Endodermal cell (in vitro differentiated cells): Measurements from ENCODE around the gene RAB3C. TPM values are rescaled to one million over a fixed set of nuclear protein-coding genes. Genes with fewer than 3 reads are reported as not detected.
"Not testable (repeated sequence)": the region's sequence is repeated elsewhere in the genome, so short reads cannot be mapped to it uniquely, and the experiment has no call there.

Experiments used
- DNase-seq: peaks from one replicate; pipeline ENCODE4 v3.0.0-alpha.2; 2017
- H3K27ac ChIP-seq: 2 replicates; pipeline ENCODE4 v1.5.1; 2013; ENCODE audit warnings: mild to moderate bottlenecking, low read depth, low read length, moderate library complexity
- H3K27me3 ChIP-seq: 2 replicates; pipeline ENCODE4 v1.6.1; 2013; ENCODE audit warnings: mild to moderate bottlenecking, low read length, moderate library complexity; ENCODE audit not compliant: insufficient read depth, control insufficient read depth, poor library complexity, severe bottlenecking
- H3K36me3 ChIP-seq: 2 replicates; pipeline ENCODE4 v1.7.0; 2013; ENCODE audit warnings: mild to moderate bottlenecking, low read length, moderate library complexity; ENCODE audit not compliant: control insufficient read depth, insufficient read depth
- H3K4me1 ChIP-seq: one replicate; pipeline ENCODE4 v1.7.0; 2013; ENCODE audit warnings: low read length; ENCODE audit not compliant: control insufficient read depth, insufficient read depth
- H3K4me3 ChIP-seq: 2 replicates; pipeline ENCODE4 v1.5.1; 2013; ENCODE audit warnings: mild to moderate bottlenecking, low read length, moderate library complexity
- H3K9ac ChIP-seq: 2 replicates; pipeline ENCODE4 v1.6.1; 2013; ENCODE audit warnings: mild to moderate bottlenecking, low read length, moderate library complexity; ENCODE audit not compliant: poor library complexity, severe bottlenecking; ENCODE audit errors: extremely low read depth
- H3K9me3 ChIP-seq: 2 replicates; pipeline ENCODE4 v1.6.1; 2013; ENCODE audit warnings: mild to moderate bottlenecking, low read length, moderate library complexity; ENCODE audit not compliant: control insufficient read depth
- H3K27ac Mint-ChIP-seq: 2 replicates; pipeline ENCODE4 v1.8.0; 2020; ENCODE audit warnings: mixed read lengths
- H3K27me3 Mint-ChIP-seq: 2 replicates; pipeline ENCODE4 v1.8.0; 2021; ENCODE audit warnings: mild to moderate bottlenecking, mixed read lengths; ENCODE audit not compliant: insufficient read depth
- H3K36me3 Mint-ChIP-seq: 2 replicates; pipeline ENCODE4 v1.8.0; 2020; ENCODE audit warnings: low read depth, mixed read lengths
- H3K4me1 Mint-ChIP-seq: 2 replicates; pipeline ENCODE4 v1.8.0; 2020; ENCODE audit warnings: mixed read lengths
- H3K4me3 Mint-ChIP-seq: 2 replicates; pipeline ENCODE4 v1.8.0; 2020; ENCODE audit warnings: mild to moderate bottlenecking, moderate library complexity, mixed read lengths
- H3K9me3 Mint-ChIP-seq: 2 replicates; pipeline ENCODE4 v1.8.0; 2020; ENCODE audit warnings: mild to moderate bottlenecking, mixed read lengths
- WGBS, 2 experiments: methylation state at CpG; one replicate each; pipeline versions ENCODE4 v1.1.5 to v1.1.7; 2013; ENCODE audit warnings: missing lambda C conversion rate in 2 of 2, mixed read lengths in 1 of 2; ENCODE audit not compliant: insufficient coverage in 1 of 2, insufficient read length in 1 of 2; 5-methylcytosine and 5-hydroxymethylcytosine counted together
- total RNA-seq, 2 donors: library from RNA; stranded (reverse); fragmentation: NEBNext Ultra II Directional in 1 of 2; extraction: Animal tissue kit (Norgen Biotek cat#: 25700) in 1 of 2; gene quantifications; 2 replicates in 1 of 2; 3 replicates in 1 of 2; pipeline ENCODE4 v1.2.1, GENCODE V29; 2021
- TF ChIP-seq, protein P1 (sequence below): fragments of 200-600 bp; sonication (generic); conservative IDR thresholded peaks from 2 replicates; pipeline ENCODE4 v1.5.0; 2021; ENCODE audit warnings: antibody characterized with exemption, mild to moderate bottlenecking

RAB3C gene
- total RNA-seq, 2 donors from 2014 or later = 5.8 to 15.1 TPM

- Mint-ChIP-seq H3K27ac (no peak overlapping the region), H3K27me3 (peaks cover 13% of the 10 kb centered on the region)
- WGBS, 2 experiments = 77% methylated on average over 1 of the region's 1 CpG; no CpG with 5 or more reads in 1 of the 2 experiments
These were observed 15.6 kb downstream of the RAB3C start for GRCh38 chr5:58598440-58598839.

DNA sequence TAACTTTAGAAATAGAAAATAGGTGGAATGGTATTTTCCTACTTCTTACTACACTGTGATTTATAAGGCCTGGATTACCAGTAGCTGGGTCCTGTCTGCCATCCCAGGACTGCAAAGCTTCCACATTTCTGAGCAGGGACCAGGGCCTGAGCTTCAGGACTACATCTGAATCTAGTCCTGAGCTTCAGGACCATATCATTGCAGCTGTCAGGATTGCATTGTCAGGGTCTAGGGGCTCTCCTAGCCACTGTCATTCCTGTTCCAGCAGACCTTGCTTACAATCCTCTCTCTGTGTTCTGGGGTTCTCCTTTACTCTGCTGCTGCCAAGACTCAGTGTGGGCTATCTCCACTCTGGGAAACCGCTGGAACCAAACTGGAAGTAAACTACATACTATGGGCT, 16.3 kb downstream of the RAB3C start:
- Mint-ChIP-seq H3K4me1 (peaks cover 13% of the 10 kb centered on the region), H3K36me3 (peaks cover 4% of the 10 kb centered on the region), H3K9me3 (peaks cover 28% of the 10 kb centered on the region), H3K27me3 (peaks cover 13% of the 10 kb centered on the region), H3K4me3 (no peak overlapping the region), H3K27ac (no peak overlapping the region)
- TF ChIP-seq, protein P1, sequence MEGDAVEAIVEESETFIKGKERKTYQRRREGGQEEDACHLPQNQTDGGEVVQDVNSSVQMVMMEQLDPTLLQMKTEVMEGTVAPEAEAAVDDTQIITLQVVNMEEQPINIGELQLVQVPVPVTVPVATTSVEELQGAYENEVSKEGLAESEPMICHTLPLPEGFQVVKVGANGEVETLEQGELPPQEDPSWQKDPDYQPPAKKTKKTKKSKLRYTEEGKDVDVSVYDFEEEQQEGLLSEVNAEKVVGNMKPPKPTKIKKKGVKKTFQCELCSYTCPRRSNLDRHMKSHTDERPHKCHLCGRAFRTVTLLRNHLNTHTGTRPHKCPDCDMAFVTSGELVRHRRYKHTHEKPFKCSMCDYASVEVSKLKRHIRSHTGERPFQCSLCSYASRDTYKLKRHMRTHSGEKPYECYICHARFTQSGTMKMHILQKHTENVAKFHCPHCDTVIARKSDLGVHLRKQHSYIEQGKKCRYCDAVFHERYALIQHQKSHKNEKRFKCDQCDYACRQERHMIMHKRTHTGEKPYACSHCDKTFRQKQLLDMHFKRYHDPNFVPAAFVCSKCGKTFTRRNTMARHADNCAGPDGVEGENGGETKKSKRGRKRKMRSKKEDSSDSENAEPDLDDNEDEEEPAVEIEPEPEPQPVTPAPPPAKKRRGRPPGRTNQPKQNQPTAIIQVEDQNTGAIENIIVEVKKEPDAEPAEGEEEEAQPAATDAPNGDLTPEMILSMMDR = no peak
- no peaks in the 10 kb centered on the region for H3K4me1 ChIP-seq
- no peak for DNase-seq
- H3K4me3 ChIP-seq = no peak overlapping the region
- H3K36me3 ChIP-seq = no peaks in the 10 kb centered on the region
- H3K27me3 ChIP-seq = no peaks in the 10 kb centered on the region
- H3K27ac ChIP-seq = no peak overlapping the region
- 77% methylated on average over 1 of the region's 1 CpG; no CpG with 5 or more reads in 1 of the 2 experiments for WGBS, 2 experiments
- H3K9me3 ChIP-seq = peaks cover 31% of the 10 kb centered on the region
- H3K9ac ChIP-seq = no peak overlapping the region

More at GRCh38 chr5:58598440-58598839, 15.6 kb downstream of the RAB3C start:
- Histone ChIP-seq H3K27me3 (no peaks in the 10 kb centered on the region), H3K4me1 (no peaks in the 10 kb centered on the region), H3K9ac (no peak overlapping the region), H3K4me3 (no peak overlapping the region), H3K36me3 (no peaks in the 10 kb centered on the region), H3K9me3 (peaks cover 23% of the 10 kb centered on the region), H3K27ac (no peak overlapping the region)
- TF ChIP-seq, protein P1 = no peak
- Mint-ChIP-seq H3K36me3 (peaks cover 2% of the 10 kb centered on the region), H3K9me3 (peaks cover 21% of the 10 kb centered on the region), H3K4me1 (peaks cover 13% of the 10 kb centered on the region), H3K4me3 (no peak overlapping the region)
- DNase-seq = no peak

DNA sequence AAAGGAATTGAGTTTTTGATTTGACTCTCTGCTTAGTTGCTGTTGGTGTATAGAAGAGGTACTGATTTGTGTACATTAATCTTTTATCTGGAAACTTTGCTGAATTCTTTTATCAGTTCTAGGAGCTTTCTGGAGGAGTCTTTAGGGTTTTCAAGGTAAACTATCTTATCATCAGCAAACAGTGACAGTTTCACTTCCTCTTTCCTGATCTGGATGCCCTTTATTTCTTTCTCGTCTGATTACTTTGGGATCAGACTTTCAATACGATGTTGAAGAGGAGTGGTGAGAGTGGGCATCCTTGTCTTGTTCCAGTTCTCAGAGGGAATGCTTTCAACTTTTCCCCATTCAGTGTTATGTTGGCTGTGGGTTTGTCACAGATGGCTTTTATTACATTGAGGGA, 17.7 kb downstream of the RAB3C start:
- H3K36me3 Mint-ChIP-seq, DNase-seq, H3K4me3 ChIP-seq, H3K27ac ChIP-seq, H3K27me3 ChIP-seq, H3K36me3 ChIP-seq, H3K9ac ChIP-seq, H3K4me3 Mint-ChIP-seq, H3K27ac Mint-ChIP-seq, H3K4me1 ChIP-seq: not testable (repeated sequence)
- peaks cover 33% of the 10 kb centered on the region for H3K9me3 ChIP-seq
- Mint-ChIP-seq H3K4me1 (peaks cover 13% of the 10 kb centered on the region), H3K27me3 (peaks cover 13% of the 10 kb centered on the region), H3K9me3 (peaks cover 39% of the 10 kb centered on the region)
- WGBS, 2 experiments = 94% methylated on average over 2 of the region's 2 CpGs; no CpG with 5 or more reads in 1 of the 2 experiments

GRCh38 chr5:58602889-58603288, 20.0 kb downstream of the RAB3C start:
- Mint-ChIP-seq H3K27me3 (peaks cover 13% of the 10 kb centered on the region), H3K9me3 (peaks cover 51% of the 10 kb centered on the region), H3K4me1 (peaks cover 13% of the 10 kb centered on the region)
- not testable (repeated sequence) for H3K27me3 ChIP-seq, H3K36me3 ChIP-seq, H3K36me3 Mint-ChIP-seq, H3K4me1 ChIP-seq, H3K4me3 Mint-ChIP-seq, H3K27ac Mint-ChIP-seq, H3K9ac ChIP-seq, DNase-seq, H3K27ac ChIP-seq
- WGBS, 2 experiments = 87 to 88% methylated on average over 3 to 4 of the region's 4 CpGs
- Histone ChIP-seq H3K9me3 (peaks cover 33% of the 10 kb centered on the region), H3K4me3 (peak overlapping the region; percentile 33)
